IPS-15b (cell line): ENCODE data around the gene PIK3R5.
"Not testable (repeated sequence)": the region's sequence is repeated elsewhere in the genome, so short reads cannot be mapped to it uniquely, and the experiment has no call there.

Experiments used
- H3K27me3 ChIP-seq: one replicate; pipeline ENCODE4 v1.6.1; 2013; ENCODE audit warnings: low read length; ENCODE audit not compliant: control insufficient read depth, insufficient read depth
- H3K36me3 ChIP-seq: one replicate; pipeline ENCODE4 v1.6.1; 2013; ENCODE audit warnings: low read length; ENCODE audit not compliant: control insufficient read depth, insufficient read depth
- H3K4me1 ChIP-seq: one replicate; pipeline ENCODE4 v1.6.1; 2013; ENCODE audit warnings: mild to moderate bottlenecking, low read length; ENCODE audit not compliant: control insufficient read depth, insufficient read depth
- H3K4me3 ChIP-seq: one replicate; pipeline ENCODE4 v1.5.1; 2013; ENCODE audit warnings: low read depth, low read length
- H3K9ac ChIP-seq: one replicate; pipeline ENCODE4 v1.6.1; 2013; ENCODE audit warnings: low read depth, mild to moderate bottlenecking, low read length
- H3K9me3 ChIP-seq: one replicate; pipeline ENCODE4 v1.6.1; 2013; ENCODE audit warnings: mild to moderate bottlenecking, low read length; ENCODE audit not compliant: control insufficient read depth, insufficient read depth

PIK3R5 gene

GRCh38 chr17:9002227-9002605 is 36.7 kb upstream of the PIK3R5 start:
- H3K4me3 ChIP-seq = peak overlapping the region; percentile 43
- peaks cover 62% of the 10 kb centered on the region for H3K27me3 ChIP-seq

GRCh38 chr17:9001559-9001958 is 36.1 kb upstream of the PIK3R5 start:
- Histone ChIP-seq H3K27me3 (peaks cover 55% of the 10 kb centered on the region), H3K4me3 (no peak overlapping the region), H3K36me3 (no peaks in the 10 kb centered on the region), H3K9ac (no peak overlapping the region), H3K9me3 (no peaks in the 10 kb centered on the region), H3K4me1 (peaks cover 10% of the 10 kb centered on the region)

More at GRCh38 chr17:9002227-9002605, 36.7 kb upstream of the PIK3R5 start:
- no peaks in the 10 kb centered on the region for H3K9me3 ChIP-seq
- H3K4me1 ChIP-seq = peaks cover 10% of the 10 kb centered on the region
- no peak overlapping the region for H3K9ac ChIP-seq
- H3K36me3 ChIP-seq = no peaks in the 10 kb centered on the region

GRCh38 chr17:8997994-8998628 is 32.6 kb upstream of the PIK3R5 start:
- H3K4me1 ChIP-seq = peaks cover 13% of the 10 kb centered on the region
- no peaks in the 10 kb centered on the region for H3K9me3 ChIP-seq
- H3K36me3 ChIP-seq = no peaks in the 10 kb centered on the region
- peaks cover 24% of the 10 kb centered on the region for H3K27me3 ChIP-seq
- no peak overlapping the region for H3K9ac ChIP-seq
- H3K4me3 ChIP-seq = no peak overlapping the region

GRCh38 chr17:8995711-8996110 is 30.2 kb upstream of the PIK3R5 start:
- no peaks in the 10 kb centered on the region for H3K36me3 ChIP-seq
- no peak overlapping the region for H3K4me3 ChIP-seq
- H3K27me3 ChIP-seq = peaks cover 4% of the 10 kb centered on the region
- peaks cover 4% of the 10 kb centered on the region for H3K4me1 ChIP-seq
- H3K9ac ChIP-seq = no peak overlapping the region
- H3K9me3 ChIP-seq = no peaks in the 10 kb centered on the region

- no peak overlapping the region for H3K4me3 ChIP-seq
Measured at GRCh38 chr17:8994319-8994718, 28.8 kb upstream of the PIK3R5 start.

GRCh38 chr17:8991514-8992285 is 26.2 kb upstream of the PIK3R5 start:
- peaks cover 4% of the 10 kb centered on the region for H3K4me1 ChIP-seq

More at GRCh38 chr17:8994319-8994718, 28.8 kb upstream of the PIK3R5 start:
- Histone ChIP-seq H3K36me3 (no peaks in the 10 kb centered on the region), H3K4me1 (peaks cover 4% of the 10 kb centered on the region), H3K9me3 (no peaks in the 10 kb centered on the region), H3K27me3 (no peaks in the 10 kb centered on the region), H3K9ac (no peak overlapping the region)

GRCh38 chr17:8988263-8988935 is 22.9 kb upstream of the PIK3R5 start:
- H3K9me3 ChIP-seq, H3K4me1 ChIP-seq, H3K36me3 ChIP-seq, H3K27me3 ChIP-seq, H3K9ac ChIP-seq, H3K4me3 ChIP-seq: not testable (repeated sequence)

More at GRCh38 chr17:8991514-8992285, 26.2 kb upstream of the PIK3R5 start:
- no peaks in the 10 kb centered on the region for H3K9me3 ChIP-seq
- H3K27me3 ChIP-seq = no peaks in the 10 kb centered on the region
- H3K9ac ChIP-seq = no peak overlapping the region
- H3K4me3 ChIP-seq = no peak overlapping the region
- no peaks in the 10 kb centered on the region for H3K36me3 ChIP-seq

- Histone ChIP-seq H3K9ac (no peak overlapping the region), H3K27me3 (no peaks in the 10 kb centered on the region), H3K4me1 (no peaks in the 10 kb centered on the region), H3K4me3 (no peak overlapping the region), H3K36me3 (no peaks in the 10 kb centered on the region), H3K9me3 (no peaks in the 10 kb centered on the region)
Measured at GRCh38 chr17:8986295-8986694, 20.8 kb upstream of the PIK3R5 start.

- no peaks in the 10 kb centered on the region for H3K27me3 ChIP-seq
- H3K9ac ChIP-seq = no peak overlapping the region
- H3K4me3 ChIP-seq = no peak overlapping the region
- no peaks in the 10 kb centered on the region for H3K9me3 ChIP-seq
- H3K36me3 ChIP-seq = no peaks in the 10 kb centered on the region
- H3K4me1 ChIP-seq = no peaks in the 10 kb centered on the region
Measured at GRCh38 chr17:8985054-8985701, 19.7 kb upstream of the PIK3R5 start.

- not testable (repeated sequence) for H3K27me3 ChIP-seq, H3K4me3 ChIP-seq, H3K9ac ChIP-seq, H3K4me1 ChIP-seq, H3K36me3 ChIP-seq, H3K9me3 ChIP-seq
Measured at GRCh38 chr17:8984225-8984624, 18.7 kb upstream of the PIK3R5 start.

GRCh38 chr17:8981443-8981842 is 15.9 kb upstream of the PIK3R5 start:
- Histone ChIP-seq H3K36me3 (no peaks in the 10 kb centered on the region), H3K4me3 (no peak overlapping the region), H3K9ac (no peak overlapping the region), H3K27me3 (no peaks in the 10 kb centered on the region), H3K9me3 (no peaks in the 10 kb centered on the region), H3K4me1 (no peaks in the 10 kb centered on the region)
